ENCODE measurements around the gene PARN.
"Not testable (repeated sequence)": the region's sequence is repeated elsewhere in the genome, so short reads cannot be mapped to it uniquely, and the experiment has no call there.

Gene PARN

DNA sequence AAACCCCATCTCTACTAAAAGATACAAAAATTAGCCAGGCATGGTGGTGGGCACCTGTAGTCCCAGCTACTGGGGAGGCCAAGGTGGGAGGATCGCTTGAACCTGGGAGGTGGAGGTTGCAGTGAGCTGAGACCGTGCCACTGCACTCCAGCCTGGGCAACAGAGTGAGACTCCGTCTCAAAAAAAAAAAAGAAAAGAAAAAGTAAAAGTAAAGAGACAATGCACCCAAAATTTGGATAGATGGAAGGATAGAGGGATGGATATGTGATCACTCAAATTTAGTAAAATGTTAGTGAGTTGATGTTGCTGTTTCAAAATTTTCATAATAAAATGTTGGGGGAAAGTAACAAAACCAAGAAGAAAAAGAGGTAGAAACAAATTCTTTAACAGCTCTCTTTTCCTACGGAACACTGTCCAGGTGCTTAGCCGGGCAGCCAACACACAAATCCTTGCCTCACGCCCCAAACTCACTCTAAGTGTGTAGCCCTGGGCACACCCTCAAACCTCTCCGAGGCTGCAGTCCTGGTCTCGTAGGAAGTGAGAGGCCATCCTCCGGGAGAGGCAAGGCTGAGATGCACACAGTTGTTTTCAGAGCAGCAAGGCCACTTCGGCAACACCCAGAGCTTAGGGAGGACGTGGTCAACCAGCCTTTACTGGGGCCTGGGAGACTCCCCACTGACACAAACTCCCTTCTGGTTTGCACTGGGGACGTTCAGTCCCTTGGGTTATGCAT, 228.9 kb downstream of the PARN start:
- not testable (repeated sequence) for H3K79me2 ChIP-seq (ENCODE audit: control insufficient read depth, insufficient read depth, low read length, unreplicated experiment); H3K4me3 ChIP-seq (ENCODE audit: low read depth, low read length); H3K27me3 ChIP-seq (ENCODE audit: insufficient read depth, low read length); H3K36me3 ChIP-seq (ENCODE audit: insufficient read depth, low read length); H2AFZ ChIP-seq (ENCODE audit: low read length, unreplicated experiment); H3K27ac ChIP-seq (ENCODE audit: low read depth, low read length)
- H3K4me1 ChIP-seq (ENCODE audit: control insufficient read depth, insufficient read depth, low read length, unreplicated experiment), result peaks cover 23% of the 10 kb centered on the region

DNA sequence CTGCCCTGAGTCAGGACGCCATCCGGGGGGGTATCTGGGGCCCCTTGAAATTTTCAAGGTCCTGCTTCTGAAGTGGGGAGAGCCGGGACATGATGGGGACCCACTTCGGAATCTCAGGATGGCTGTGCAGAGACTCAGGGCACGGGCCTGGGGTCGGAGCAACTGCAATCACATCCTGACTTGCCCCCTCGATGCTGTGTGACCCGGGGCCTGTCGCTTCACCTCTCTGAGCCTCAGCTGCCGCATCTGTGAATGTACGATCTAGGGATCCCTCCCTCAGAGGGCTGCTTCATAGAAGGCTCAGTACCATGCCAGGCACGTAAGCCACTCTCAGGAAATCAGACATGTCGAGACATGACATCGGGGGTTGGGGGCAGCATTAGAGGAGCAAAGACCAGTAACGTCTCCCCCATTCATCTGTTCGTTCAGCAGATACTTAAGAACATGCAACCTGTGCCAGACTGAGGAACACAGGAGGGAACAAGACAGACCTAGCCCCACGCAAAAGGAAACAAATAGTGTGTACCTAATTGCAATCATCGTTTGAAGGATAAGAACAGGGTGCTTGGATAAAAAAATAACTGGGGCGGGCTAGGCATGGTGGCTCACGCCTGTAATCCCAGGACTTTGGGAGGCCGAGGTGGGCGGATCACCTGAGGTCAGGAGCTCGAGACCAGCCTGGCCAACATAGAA, 229.6 kb downstream of the PARN start:
- Histone ChIP-seq H3K36me3 (ENCODE audit: insufficient read depth, low read length) (no peaks in the 10 kb centered on the region), H3K27ac (ENCODE audit: low read depth, low read length) (peak overlapping the region; percentile 76; the same call in 1 of the 2 replicates), H3K4me1 (ENCODE audit: control insufficient read depth, insufficient read depth, low read length, unreplicated experiment) (peaks cover 23% of the 10 kb centered on the region), H3K4me3 (ENCODE audit: low read depth, low read length) (no peak overlapping the region), H3K79me2 (ENCODE audit: control insufficient read depth, insufficient read depth, low read length, unreplicated experiment) (no peaks in the 10 kb centered on the region), H3K27me3 (ENCODE audit: insufficient read depth, low read length) (no peaks in the 10 kb centered on the region), H2AFZ (ENCODE audit: low read length, unreplicated experiment) (no peak overlapping the region)

DNA sequence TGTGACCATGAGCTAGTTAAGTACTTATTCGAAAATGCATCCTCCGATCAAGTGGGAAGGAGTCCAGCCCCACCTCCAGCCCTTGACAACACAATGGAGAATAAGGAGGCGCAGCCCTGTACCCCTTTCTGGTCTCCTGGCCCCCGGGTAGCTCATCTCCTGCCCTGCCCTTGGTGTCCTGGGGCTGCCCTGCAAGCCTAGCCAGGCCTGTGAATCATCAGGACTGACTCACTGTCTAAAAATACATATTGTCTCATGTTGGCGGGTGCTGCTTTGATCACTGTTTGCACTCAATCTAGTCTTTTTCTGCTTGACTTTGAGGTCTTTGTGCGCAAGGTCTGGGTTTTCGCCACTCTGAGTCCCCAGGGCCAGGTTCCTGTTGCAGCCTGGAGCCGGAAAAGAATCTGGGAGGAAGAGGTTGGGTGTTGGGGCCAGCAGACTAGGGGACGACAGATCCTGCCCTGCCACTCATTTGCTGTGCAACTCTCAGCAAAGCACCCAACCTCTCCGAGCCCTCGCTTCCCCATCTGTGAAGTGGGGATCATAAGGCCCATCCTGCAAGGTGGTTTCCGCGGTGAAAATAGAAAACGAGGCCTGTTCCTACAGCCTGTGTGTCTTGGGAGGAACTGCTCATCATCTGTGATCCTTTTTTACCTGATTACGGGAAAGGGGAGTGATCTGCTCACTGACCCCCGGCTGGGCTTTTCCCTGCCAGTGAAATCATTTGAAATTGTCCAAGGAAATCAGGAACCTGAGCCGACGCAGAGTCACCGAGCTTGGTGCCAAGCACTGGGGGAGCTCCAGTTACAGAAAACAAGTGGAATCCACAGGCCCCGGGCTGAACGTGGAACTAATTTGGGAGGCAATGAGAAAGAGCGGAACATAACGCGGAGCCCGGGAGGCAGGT, 230.4 kb downstream of the PARN start:
- Histone ChIP-seq H3K79me2 (ENCODE audit: control insufficient read depth, insufficient read depth, low read length, unreplicated experiment) (no peaks in the 10 kb centered on the region), H3K27me3 (ENCODE audit: insufficient read depth, low read length) (no peaks in the 10 kb centered on the region), H2AFZ (ENCODE audit: low read length, unreplicated experiment) (peak overlapping the region; percentile 43), H3K27ac (ENCODE audit: low read depth, low read length) (peak overlapping the region; percentile 76), H3K4me3 (ENCODE audit: low read depth, low read length) (peak overlapping the region; percentile 46), H3K4me1 (ENCODE audit: control insufficient read depth, insufficient read depth, low read length, unreplicated experiment) (peaks cover 23% of the 10 kb centered on the region), H3K36me3 (ENCODE audit: insufficient read depth, low read length) (no peaks in the 10 kb centered on the region)

DNA sequence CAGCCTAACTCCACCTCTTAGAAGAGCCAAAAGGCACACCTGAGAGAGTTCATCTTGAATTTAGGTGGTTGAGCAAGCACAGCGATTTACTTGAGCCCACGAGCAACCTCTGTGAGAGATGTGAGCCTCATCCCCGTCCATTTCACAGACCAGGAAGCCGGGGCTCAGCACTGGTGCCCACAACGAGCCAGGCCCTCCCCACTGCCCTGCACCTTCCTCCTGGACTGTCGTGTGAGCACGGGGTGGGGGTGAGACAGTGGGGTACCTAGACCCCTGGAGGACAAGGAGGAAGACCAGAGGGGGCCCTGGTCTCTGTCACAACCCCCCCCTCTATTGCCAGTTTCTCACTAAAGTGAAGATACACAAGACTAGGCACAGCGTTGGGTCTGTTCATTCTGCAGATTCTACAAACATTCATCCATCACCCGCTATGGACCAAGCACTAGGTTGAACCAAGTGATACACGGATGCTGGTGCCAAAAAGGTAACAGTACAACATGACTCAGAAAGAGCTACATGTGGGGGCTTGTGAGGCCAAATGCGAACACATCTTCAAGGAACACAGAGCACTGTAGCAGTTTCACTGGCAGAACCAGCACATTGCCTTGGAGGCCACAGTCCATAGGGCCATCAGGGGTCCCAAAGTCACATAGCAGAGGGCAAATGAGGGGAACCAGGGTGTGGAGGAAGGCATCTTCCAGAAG, 231.9 kb downstream of the PARN start:
- H3K4me1 ChIP-seq (ENCODE audit: control insufficient read depth, insufficient read depth, low read length, unreplicated experiment), result peaks cover 23% of the 10 kb centered on the region
- no peaks in the 10 kb centered on the region for H3K27me3 ChIP-seq (ENCODE audit: insufficient read depth, low read length)
- H3K4me3 ChIP-seq (ENCODE audit: low read depth, low read length), result no peak overlapping the region
- no peak overlapping the region for H2AFZ ChIP-seq (ENCODE audit: low read length, unreplicated experiment)
- H3K27ac ChIP-seq (ENCODE audit: low read depth, low read length), result no peak overlapping the region
- H3K36me3 ChIP-seq (ENCODE audit: insufficient read depth, low read length), result no peaks in the 10 kb centered on the region
- H3K79me2 ChIP-seq (ENCODE audit: control insufficient read depth, insufficient read depth, low read length, unreplicated experiment), result no peaks in the 10 kb centered on the region

DNA sequence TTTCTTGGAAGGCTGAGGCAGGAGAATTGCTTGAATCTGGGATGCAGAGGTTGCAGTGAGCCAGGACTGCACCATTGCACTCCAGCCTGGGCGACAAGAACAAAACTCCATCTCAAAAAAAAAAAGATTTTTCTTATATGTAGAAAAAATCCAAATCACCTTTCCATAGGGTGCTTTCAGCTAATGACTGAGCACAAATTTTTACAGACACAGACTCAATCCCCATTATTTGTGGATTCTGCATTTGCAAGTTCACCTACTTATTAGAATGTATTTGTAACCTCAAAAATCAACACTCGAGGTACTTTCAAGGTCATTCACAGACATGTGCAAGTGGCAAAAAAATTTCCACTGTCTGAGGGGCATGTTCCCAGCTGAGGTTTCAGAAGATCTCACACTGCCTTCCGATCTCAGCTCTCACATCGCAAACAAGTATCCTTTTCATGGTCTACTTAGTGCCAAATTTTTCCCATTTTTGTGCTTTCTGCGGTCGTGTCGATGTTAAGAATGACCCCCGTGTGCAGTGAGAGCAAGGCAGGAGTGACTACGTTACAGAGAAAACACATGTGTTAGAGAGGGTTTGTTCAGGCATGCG, 234.3 kb downstream of the PARN start:
- H3K27ac ChIP-seq (ENCODE audit: low read depth, low read length); H2AFZ ChIP-seq (ENCODE audit: low read length, unreplicated experiment); H3K36me3 ChIP-seq (ENCODE audit: insufficient read depth, low read length); H3K79me2 ChIP-seq (ENCODE audit: control insufficient read depth, insufficient read depth, low read length, unreplicated experiment); H3K27me3 ChIP-seq (ENCODE audit: insufficient read depth, low read length); H3K4me3 ChIP-seq (ENCODE audit: low read depth, low read length): not testable (repeated sequence)
- peaks cover 19% of the 10 kb centered on the region for H3K4me1 ChIP-seq (ENCODE audit: control insufficient read depth, insufficient read depth, low read length, unreplicated experiment)

DNA sequence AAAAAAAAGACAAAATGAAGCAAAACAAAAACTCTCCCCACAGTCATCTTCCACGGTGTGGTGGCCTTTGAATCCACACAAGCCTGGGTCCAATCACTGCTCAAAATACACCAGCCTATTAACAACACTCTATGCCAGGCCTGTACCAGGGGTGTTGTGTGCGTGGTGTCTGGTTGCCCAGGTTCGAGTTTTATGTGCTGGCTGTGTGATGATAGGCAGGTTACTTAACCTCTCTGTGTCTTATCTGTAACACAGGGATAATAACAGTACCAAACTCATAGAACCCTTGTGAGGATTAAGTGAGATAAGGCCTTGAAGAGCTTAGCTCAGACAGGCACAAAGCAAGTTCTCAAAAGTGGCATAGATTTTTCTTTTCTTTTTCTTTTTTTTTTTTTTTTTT, 235.2 kb downstream of the PARN start:
- peaks cover 12% of the 10 kb centered on the region for H3K4me1 ChIP-seq (ENCODE audit: control insufficient read depth, insufficient read depth, low read length, unreplicated experiment)
- H3K27me3 ChIP-seq (ENCODE audit: insufficient read depth, low read length), result no peaks in the 10 kb centered on the region
- H3K27ac ChIP-seq (ENCODE audit: low read depth, low read length), result no peak overlapping the region
- H3K4me3 ChIP-seq (ENCODE audit: low read depth, low read length), result no peak overlapping the region
- H3K36me3 ChIP-seq (ENCODE audit: insufficient read depth, low read length), result no peaks in the 10 kb centered on the region
- H3K79me2 ChIP-seq (ENCODE audit: control insufficient read depth, insufficient read depth, low read length, unreplicated experiment), result no peaks in the 10 kb centered on the region
- no peak overlapping the region for H2AFZ ChIP-seq (ENCODE audit: low read length, unreplicated experiment)

DNA sequence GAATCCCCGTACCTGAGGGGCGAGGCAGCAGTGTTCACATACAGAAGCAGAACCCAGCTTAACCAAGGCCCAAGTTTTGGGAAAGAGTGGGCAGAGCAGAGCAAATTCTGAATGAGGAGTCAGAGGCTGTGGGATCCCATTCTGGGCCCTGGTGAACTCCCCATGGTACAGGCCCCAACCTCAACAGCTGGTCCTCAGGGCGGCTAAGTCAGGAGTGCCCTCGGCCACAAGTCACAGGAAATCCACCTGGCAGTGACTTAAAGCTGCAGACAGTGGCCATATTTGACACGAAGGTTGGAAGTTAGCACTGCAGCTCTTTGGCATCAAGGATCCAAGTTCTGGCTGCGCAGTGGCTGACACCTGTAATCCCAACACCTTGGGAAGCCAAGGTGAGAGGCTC, 237.1 kb downstream of the PARN start:
- Histone ChIP-seq H3K36me3 (ENCODE audit: insufficient read depth, low read length) (no peaks in the 10 kb centered on the region), H3K79me2 (ENCODE audit: control insufficient read depth, insufficient read depth, low read length, unreplicated experiment) (no peaks in the 10 kb centered on the region), H3K4me1 (ENCODE audit: control insufficient read depth, insufficient read depth, low read length, unreplicated experiment) (no peaks in the 10 kb centered on the region), H2AFZ (ENCODE audit: low read length, unreplicated experiment) (no peak overlapping the region), H3K4me3 (ENCODE audit: low read depth, low read length) (no peak overlapping the region), H3K27me3 (ENCODE audit: insufficient read depth, low read length) (no peaks in the 10 kb centered on the region), H3K27ac (ENCODE audit: low read depth, low read length) (no peak overlapping the region)

DNA sequence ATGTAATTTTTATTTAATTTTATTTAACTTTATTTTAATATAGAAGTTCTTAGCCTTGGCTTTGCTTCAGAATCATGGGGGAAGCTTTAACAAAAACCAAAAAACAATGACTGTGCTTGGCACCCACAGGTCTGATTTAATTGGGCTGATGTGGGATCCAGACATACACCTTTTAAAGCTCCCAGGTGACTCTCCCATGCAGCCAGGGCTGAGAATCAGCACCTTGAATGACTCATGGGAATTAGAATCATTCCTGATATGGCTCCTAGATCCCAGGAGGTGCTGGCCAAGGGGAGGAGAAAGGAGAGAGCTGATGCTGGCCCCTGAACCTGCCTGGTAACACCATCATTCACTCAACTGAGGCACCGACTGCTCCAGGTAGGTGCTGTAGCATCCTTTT, 240.7 kb downstream of the PARN start:
- Histone ChIP-seq H2AFZ (ENCODE audit: low read length, unreplicated experiment) (no peak overlapping the region), H3K4me1 (ENCODE audit: control insufficient read depth, insufficient read depth, low read length, unreplicated experiment) (no peaks in the 10 kb centered on the region), H3K4me3 (ENCODE audit: low read depth, low read length) (no peak overlapping the region)

DNA sequence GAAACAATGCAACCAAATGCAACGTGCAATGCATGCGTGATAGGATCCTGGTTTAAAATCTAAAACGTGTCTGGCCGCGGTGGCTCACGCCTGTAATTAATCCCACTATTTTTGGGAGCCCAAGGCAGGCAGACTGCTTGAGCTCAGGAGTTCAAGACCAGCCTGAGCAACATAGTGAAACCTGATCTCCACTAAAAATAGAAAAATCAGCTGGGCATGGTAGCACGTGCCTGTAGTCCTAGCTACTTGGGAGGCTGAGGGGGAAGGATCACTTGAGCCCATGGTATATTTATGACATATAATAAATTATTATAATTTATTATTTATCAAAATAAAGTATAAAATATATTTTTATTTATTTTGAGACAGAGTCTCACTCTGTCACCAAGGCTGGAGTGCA, 241.8 kb downstream of the PARN start:
- Histone ChIP-seq H3K27me3 (ENCODE audit: insufficient read depth, low read length) (no peaks in the 10 kb centered on the region), H3K36me3 (ENCODE audit: insufficient read depth, low read length) (no peaks in the 10 kb centered on the region), H2AFZ (ENCODE audit: low read length, unreplicated experiment) (no peak overlapping the region), H3K4me3 (ENCODE audit: low read depth, low read length) (no peak overlapping the region), H3K27ac (ENCODE audit: low read depth, low read length) (no peak overlapping the region), H3K79me2 (ENCODE audit: control insufficient read depth, insufficient read depth, low read length, unreplicated experiment) (no peaks in the 10 kb centered on the region), H3K4me1 (ENCODE audit: control insufficient read depth, insufficient read depth, low read length, unreplicated experiment) (no peaks in the 10 kb centered on the region)

More for the DNA sequence above, 240.7 kb downstream of the PARN start:
- no peaks in the 10 kb centered on the region for H3K36me3 ChIP-seq (ENCODE audit: insufficient read depth, low read length)
- H3K27ac ChIP-seq (ENCODE audit: low read depth, low read length), result no peak overlapping the region
- no peaks in the 10 kb centered on the region for H3K27me3 ChIP-seq (ENCODE audit: insufficient read depth, low read length)
- H3K79me2 ChIP-seq (ENCODE audit: control insufficient read depth, insufficient read depth, low read length, unreplicated experiment), result no peaks in the 10 kb centered on the region

DNA sequence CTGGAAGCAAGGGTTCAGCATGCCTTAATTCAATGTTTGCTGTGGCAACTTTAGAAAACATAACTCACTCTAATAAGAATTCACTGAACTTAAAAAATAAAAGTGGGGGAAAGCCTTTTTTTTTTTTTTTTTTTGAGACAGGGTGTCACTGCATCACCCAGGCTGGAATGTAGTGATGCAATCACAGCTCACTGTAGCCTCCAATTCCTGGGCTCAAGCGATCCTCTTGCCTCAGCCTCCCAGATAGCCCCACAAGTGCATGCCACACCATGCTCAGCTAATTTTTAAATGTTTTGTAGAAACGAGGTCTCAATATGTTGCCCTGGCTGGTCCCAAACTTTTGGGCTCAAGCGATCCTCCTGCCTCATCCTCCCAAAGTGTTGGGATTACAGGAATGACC, 243.9 kb downstream of the PARN start:
- Histone ChIP-seq H3K4me1 (ENCODE audit: control insufficient read depth, insufficient read depth, low read length, unreplicated experiment) (no peaks in the 10 kb centered on the region), H2AFZ (ENCODE audit: low read length, unreplicated experiment) (no peak overlapping the region), H3K27ac (ENCODE audit: low read depth, low read length) (no peak overlapping the region), H3K27me3 (ENCODE audit: insufficient read depth, low read length) (no peaks in the 10 kb centered on the region), H3K79me2 (ENCODE audit: control insufficient read depth, insufficient read depth, low read length, unreplicated experiment) (no peaks in the 10 kb centered on the region), H3K4me3 (ENCODE audit: low read depth, low read length) (no peak overlapping the region), H3K36me3 (ENCODE audit: insufficient read depth, low read length) (no peaks in the 10 kb centered on the region)
